Measurements from ENCODE around the gene NMNAT1. TPM values are rescaled to one million over a fixed set of nuclear protein-coding genes. Genes with fewer than 3 reads are reported as not detected.
"Not testable (repeated sequence)": the region's sequence is repeated elsewhere in the genome, so short reads cannot be mapped to it uniquely, and the experiment has no call there.

Gene NMNAT1
- total RNA-seq, 2 experiments from 2014 or later: 7.8 to 9.9 TPM

DNA sequence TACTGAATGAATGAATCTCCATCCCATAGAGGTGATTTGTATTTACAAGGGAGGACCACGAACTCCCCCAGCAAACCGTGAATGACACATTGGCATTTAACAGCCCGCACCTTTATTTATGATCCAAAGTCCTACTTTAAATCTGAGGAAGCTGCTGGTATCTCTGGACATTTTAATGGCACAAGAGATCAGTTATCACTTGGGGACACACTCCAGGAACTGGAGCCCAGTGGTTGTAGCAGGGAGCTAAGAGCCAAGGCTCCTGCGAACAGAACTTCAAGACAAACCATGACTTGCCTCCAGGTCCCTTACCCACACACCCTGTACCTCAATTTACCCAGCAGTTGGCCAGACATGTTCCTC is 34.4 kb upstream of the NMNAT1 start:
- POLR2A ChIA-PET: interaction anchor here (0.6 kb wide), 1 partner anchor 578 kb away, joined by 5 read pairs; no protein-coding TSS in a partner anchor
- no peak for DNase-seq
- intact Hi-C loops (cut with micrococcal nuclease): no loop called here
- peaks cover 43% of the 10 kb centered on the region for H3K4me1 Mint-ChIP-seq (ENCODE audit: low read depth)
- H3K9me3 Mint-ChIP-seq: no peaks in the 10 kb centered on the region
- CTCF ChIA-PET: interaction anchor here (0.6 to 1.2 kb wide), 4 partner anchors 8 to 262 kb away, joined by 3 to 5 read pairs (median 4); partner anchors contain the start of genes LZIC and NMNAT1
- peak overlapping the region; percentile 83 for H3K4me3 Mint-ChIP-seq
- no peaks in the 10 kb centered on the region for H3K27me3 Mint-ChIP-seq
- no peak overlapping the region for H3K27ac Mint-ChIP-seq
- H3K36me3 Mint-ChIP-seq: no peaks in the 10 kb centered on the region

DNA sequence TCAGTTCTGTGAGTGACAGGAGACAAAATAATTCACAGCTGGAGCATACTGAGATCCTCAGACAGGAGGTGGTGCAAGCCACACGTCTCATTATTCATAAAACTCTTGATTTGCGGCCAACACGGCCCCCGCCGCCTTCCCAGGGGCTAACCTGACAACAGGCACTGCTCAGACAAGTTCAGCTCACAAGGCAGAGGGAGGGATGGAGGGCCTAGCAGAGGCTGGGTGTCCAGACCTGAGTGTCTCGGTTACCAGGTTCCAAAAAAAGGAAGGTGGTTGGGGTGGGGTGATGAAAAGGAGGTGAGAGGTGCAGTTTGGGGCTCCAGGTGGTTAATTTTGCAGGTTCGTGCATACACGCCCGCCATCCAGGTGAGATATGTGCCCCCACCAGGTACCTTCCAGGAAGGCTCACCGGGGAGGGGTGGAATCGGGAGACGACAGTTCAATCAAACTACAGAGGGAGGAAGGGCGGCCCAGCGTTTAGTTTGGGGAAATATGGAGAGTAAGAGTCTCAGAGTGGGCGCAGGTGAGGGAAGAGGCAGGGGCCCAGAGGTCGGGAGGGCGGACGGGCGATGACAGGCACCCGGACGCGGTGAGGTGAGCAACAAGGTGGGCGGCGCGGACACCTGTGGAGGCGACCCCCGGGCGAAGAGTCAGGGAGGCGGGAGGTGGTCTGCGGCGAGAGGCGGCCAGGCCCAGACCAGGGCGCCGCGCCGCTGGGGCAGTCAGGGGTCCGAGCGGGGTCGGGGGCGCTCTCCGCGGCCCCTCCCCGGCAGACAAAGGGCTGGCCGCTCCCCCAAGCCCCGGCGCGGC is 33.8 kb upstream of the NMNAT1 start:
- CTCF ChIA-PET: interaction anchor here (0.6 to 1.2 kb wide), 4 partner anchors 7 to 261 kb away, joined by 3 to 5 read pairs (median 4); partner anchors contain the start of genes LZIC and NMNAT1
- Mint-ChIP-seq H3K4me3 (peak overlapping the region; percentile 83), H3K27me3 (no peaks in the 10 kb centered on the region), H3K9me3 (no peaks in the 10 kb centered on the region), H3K36me3 (no peaks in the 10 kb centered on the region), H3K4me1 (ENCODE audit: low read depth) (peaks cover 38% of the 10 kb centered on the region), H3K27ac (peak overlapping the region; percentile 64)
- POLR2A ChIA-PET: interaction anchor here (0.6 kb wide), 1 partner anchor 578 kb away, joined by 5 read pairs; no protein-coding TSS in a partner anchor
- peak; percentile 77 for DNase-seq
- intact Hi-C loops (cut with micrococcal nuclease): loop anchor here (1.0 to 10.0 kb wide), 6 partner anchors 34 to 785 kb away; partner anchors contain the start of genes GPR157, LZIC, NMNAT1 and UBE4B

DNA sequence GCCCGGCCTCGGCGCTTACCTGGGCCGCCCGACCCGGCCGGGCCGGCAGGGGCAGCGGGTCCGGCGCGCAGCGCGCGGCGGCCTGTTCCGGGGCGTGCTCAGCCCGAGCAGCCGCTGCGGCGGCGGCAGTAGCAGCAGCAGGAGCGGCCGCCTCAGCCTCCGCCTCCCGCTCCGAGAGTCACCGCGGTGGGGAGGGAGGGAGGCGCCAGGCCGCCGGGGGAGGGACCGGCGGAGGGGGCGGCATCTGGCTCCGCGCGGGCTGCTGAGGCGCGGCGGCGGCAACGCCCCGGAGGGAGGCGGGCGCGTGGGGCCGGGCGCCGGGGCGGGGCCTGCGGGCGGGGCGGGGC is 33.2 kb upstream of the NMNAT1 start, which contains the start of gene CTNNBIP1:
TSS of gene CTNNBIP1 (minus strand) at position 194 of the 347 bp plus-strand sequence. CDS start 38,205 bp downstream, outside the sequence.
- H3K9me3 Mint-ChIP-seq: no peaks in the 10 kb centered on the region
- H3K27me3 Mint-ChIP-seq: no peaks in the 10 kb centered on the region
- ChIA-PET CTCF (no interaction called here), POLR2A (no interaction called here)
- H3K4me3 Mint-ChIP-seq: peak within 1 kb of the TSS; percentile 94
- DNase-seq: no peak
- H3K27ac Mint-ChIP-seq: peak within 1 kb of the TSS; percentile 94
- intact Hi-C loops (cut with micrococcal nuclease): loop anchor here (1.0 to 10.0 kb wide), 6 partner anchors 33 to 785 kb away; partner anchors contain the start of genes GPR157, LZIC, NMNAT1 and UBE4B
- H3K4me1 Mint-ChIP-seq (ENCODE audit: low read depth): peaks cover 32% of the 10 kb centered on the region
- no peaks in the 10 kb centered on the region for H3K36me3 Mint-ChIP-seq

DNA sequence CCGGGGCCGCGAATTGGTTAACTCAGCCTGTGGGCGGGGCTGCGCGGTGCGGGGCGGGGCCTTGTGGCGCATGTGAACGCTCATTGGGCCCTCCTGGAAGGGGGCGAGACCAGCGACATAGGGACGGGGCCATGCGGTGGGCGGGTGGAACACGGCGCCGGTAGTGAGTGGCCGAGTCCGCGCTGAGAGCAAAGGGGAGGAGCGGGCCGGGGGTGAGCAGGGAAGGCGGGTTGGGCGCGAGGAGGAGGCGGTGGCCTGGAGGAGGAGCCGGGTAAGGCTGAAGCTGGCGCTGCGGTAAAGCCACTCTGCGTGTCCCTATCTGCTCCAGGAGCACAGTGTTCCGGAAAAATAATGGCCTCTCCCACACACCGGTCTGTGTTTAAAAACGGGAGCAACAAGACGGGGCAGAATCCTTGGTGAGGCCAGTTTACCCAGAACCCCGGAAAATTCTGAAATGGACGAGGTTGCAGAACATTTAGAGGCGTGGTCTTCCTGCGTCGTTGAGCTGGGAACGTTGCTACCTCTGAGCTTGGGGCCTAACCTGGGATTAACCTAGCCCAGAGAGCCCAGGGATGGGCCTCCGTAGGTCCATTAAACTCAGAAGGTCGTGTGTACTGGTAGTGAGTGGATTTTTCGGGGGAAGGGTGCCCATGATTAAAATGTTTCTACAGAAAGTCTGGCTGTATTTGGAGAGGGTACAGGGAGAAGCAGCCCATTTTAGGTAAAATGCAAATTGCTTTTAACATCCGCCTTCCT is 32.7 kb upstream of the NMNAT1 start:
- H3K9me3 Mint-ChIP-seq: no peaks in the 10 kb centered on the region
- H3K27ac Mint-ChIP-seq: peak overlapping the region; percentile 94
- H3K36me3 Mint-ChIP-seq: no peaks in the 10 kb centered on the region
- ChIA-PET POLR2A (interaction anchor here (0.9 to 1.0 kb wide), 2 partner anchors 18 to 110 kb away, joined by 3 to 4 read pairs; no protein-coding TSS in a partner anchor), CTCF (no interaction called here)
- intact Hi-C loops (cut with micrococcal nuclease): loop anchor here (1.0 to 10.0 kb wide), 6 partner anchors 33 to 786 kb away; partner anchors contain the start of genes GPR157, LZIC, NMNAT1 and UBE4B
- H3K4me3 Mint-ChIP-seq: peak overlapping the region; percentile 94
- peaks cover 28% of the 10 kb centered on the region for H3K4me1 Mint-ChIP-seq (ENCODE audit: low read depth)
- peak; percentile 100 for DNase-seq
- no peaks in the 10 kb centered on the region for H3K27me3 Mint-ChIP-seq

GRCh38 chr1:9912264-9912936 is 30.9 kb upstream of the NMNAT1 start:
- H3K27ac Mint-ChIP-seq: peak overlapping the region; percentile 5
- peaks cover 26% of the 10 kb centered on the region for H3K4me1 Mint-ChIP-seq (ENCODE audit: low read depth)
- intact Hi-C loops (cut with micrococcal nuclease): loop anchor here (5.0 to 10.0 kb wide), 2 partner anchors 195 to 788 kb away; partner anchors contain the start of gene GPR157
- H3K27me3 Mint-ChIP-seq: no peaks in the 10 kb centered on the region
- H3K36me3 Mint-ChIP-seq: no peaks in the 10 kb centered on the region
- no peak for DNase-seq
- H3K9me3 Mint-ChIP-seq: no peaks in the 10 kb centered on the region
- ChIA-PET POLR2A (no interaction called here), CTCF (interaction anchor here (0.7 kb wide), 1 partner anchor 338 kb away, joined by 3 read pairs; no protein-coding TSS in a partner anchor)
- peak overlapping the region; percentile 8 for H3K4me3 Mint-ChIP-seq

GRCh38 chr1:9914610-9914937 is 28.7 kb upstream of the NMNAT1 start:
- H3K27me3 Mint-ChIP-seq: no peaks in the 10 kb centered on the region
- peaks cover 20% of the 10 kb centered on the region for H3K4me1 Mint-ChIP-seq (ENCODE audit: low read depth)
- ChIA-PET POLR2A (interaction anchor here (1.4 kb wide), 1 partner anchor 11 kb away, joined by 3 read pairs; no protein-coding TSS in a partner anchor), CTCF (interaction anchor here (1.0 to 1.8 kb wide), 7 partner anchors 11 to 299 kb away, joined by 3 to 7 read pairs (median 5); partner anchors contain the start of gene UBE4B)
- no peak overlapping the region for H3K4me3 Mint-ChIP-seq
- H3K27ac Mint-ChIP-seq: no peak overlapping the region
- intact Hi-C loops (cut with micrococcal nuclease): loop anchor here (5.0 to 10.0 kb wide), 2 partner anchors 197 to 790 kb away; partner anchors contain the start of gene GPR157
- H3K36me3 Mint-ChIP-seq: no peaks in the 10 kb centered on the region
- DNase-seq: no peak
- no peaks in the 10 kb centered on the region for H3K9me3 Mint-ChIP-seq

GRCh38 chr1:9916452-9916851 is 26.8 kb upstream of the NMNAT1 start:
- ChIA-PET POLR2A (interaction anchor here (0.6 kb wide), 1 partner anchor 27 kb away, joined by 3 read pairs; the partner anchor contains the start of genes LZIC and NMNAT1), CTCF (interaction anchor here (0.7 to 2.0 kb wide), 5 partner anchors 7 to 33 kb away, joined by 3 to 5 read pairs (median 4); no protein-coding TSS in a partner anchor)
- Mint-ChIP-seq H3K9me3 (no peaks in the 10 kb centered on the region), H3K27me3 (no peaks in the 10 kb centered on the region), H3K27ac (no peak overlapping the region), H3K4me3 (no peak overlapping the region), H3K4me1 (ENCODE audit: low read depth) (peaks cover 13% of the 10 kb centered on the region), H3K36me3 (no peaks in the 10 kb centered on the region)
- no peak for DNase-seq
- intact Hi-C loops (cut with micrococcal nuclease): loop anchor here (10.0 kb wide), 1 partner anchor 792 kb away; the partner anchor contains the start of gene GPR157

GRCh38 chr1:9917495-9917894 is 25.8 kb upstream of the NMNAT1 start:
- H3K9me3 Mint-ChIP-seq; DNase-seq; H3K27ac Mint-ChIP-seq; H3K36me3 Mint-ChIP-seq; H3K27me3 Mint-ChIP-seq; H3K4me3 Mint-ChIP-seq; POLR2A ChIA-PET; H3K4me1 Mint-ChIP-seq (ENCODE audit: low read depth): not testable (repeated sequence)
- intact Hi-C loops (cut with micrococcal nuclease): loop anchor here (10.0 kb wide), 1 partner anchor 793 kb away; the partner anchor contains the start of gene GPR157
- CTCF ChIA-PET: interaction anchor here (1.0 to 2.0 kb wide), 3 partner anchors 11 to 25 kb away, joined by 3 to 5 read pairs (median 3); no protein-coding TSS in a partner anchor

GRCh38 chr1:9917901-9918300 is 25.4 kb upstream of the NMNAT1 start:
- POLR2A ChIA-PET: no interaction called here

GRCh38 chr1:9920606-9921005 is 22.7 kb upstream of the NMNAT1 start:
- Mint-ChIP-seq H3K27ac (no peak overlapping the region), H3K27me3 (no peaks in the 10 kb centered on the region), H3K9me3 (no peaks in the 10 kb centered on the region), H3K36me3 (no peaks in the 10 kb centered on the region), H3K4me3 (no peak overlapping the region), H3K4me1 (ENCODE audit: low read depth) (peaks cover 9% of the 10 kb centered on the region)
- intact Hi-C loops (cut with micrococcal nuclease): no loop called here
- DNase-seq: no peak
- CTCF ChIA-PET: interaction anchor here (0.6 kb wide), 1 partner anchor 16 kb away, joined by 3 read pairs; no protein-coding TSS in a partner anchor
- POLR2A ChIA-PET: no interaction called here

More at GRCh38 chr1:9917901-9918300, 25.4 kb upstream of the NMNAT1 start:
- Mint-ChIP-seq H3K4me3 (no peak overlapping the region), H3K27me3 (no peaks in the 10 kb centered on the region), H3K27ac (no peak overlapping the region), H3K9me3 (no peaks in the 10 kb centered on the region), H3K4me1 (ENCODE audit: low read depth) (peaks cover 9% of the 10 kb centered on the region), H3K36me3 (no peaks in the 10 kb centered on the region)
- CTCF ChIA-PET: interaction anchor here (2.0 kb wide), 1 partner anchor 14 kb away, joined by 5 read pairs; no protein-coding TSS in a partner anchor
- intact Hi-C loops (cut with micrococcal nuclease): loop anchor here (10.0 kb wide), 1 partner anchor 793 kb away; the partner anchor contains the start of gene GPR157
- no peak for DNase-seq

- H3K27ac Mint-ChIP-seq: no peak overlapping the region
- H3K4me1 Mint-ChIP-seq (ENCODE audit: low read depth): peaks cover 9% of the 10 kb centered on the region
- intact Hi-C loops (cut with micrococcal nuclease): no loop called here
- no peak for DNase-seq
- no peaks in the 10 kb centered on the region for H3K27me3 Mint-ChIP-seq
- ChIA-PET CTCF (no interaction called here), POLR2A (interaction anchor here (0.9 kb wide), 1 partner anchor 21 kb away, joined by 3 read pairs; the partner anchor contains the start of genes LZIC and NMNAT1)
- no peaks in the 10 kb centered on the region for H3K9me3 Mint-ChIP-seq
- no peak overlapping the region for H3K4me3 Mint-ChIP-seq
- H3K36me3 Mint-ChIP-seq: no peaks in the 10 kb centered on the region
These were observed 20.9 kb upstream of the NMNAT1 start for GRCh38 chr1:9922342-9922741.

Measured in activated CD4-positive, alpha-beta memory T cell treated with anti-CD3 and anti-CD28 coated beads for 36 hours (primary cell).